ENCODE results near the gene WDR90. TPM values are rescaled to one million over a fixed set of nuclear protein-coding genes. Genes with fewer than 3 reads are reported as not detected.

WDR90 gene
- polyA plus RNA-seq, 1 donor (not counting 4 experiments of a cell fraction or from before 2014, with no cell fraction given), result 5.9 TPM

GRCh38 chr16:638836-639235 is 10.3 kb upstream of the WDR90 start:
- H3K9me3 ChIP-seq (ENCODE audit: control insufficient read depth, low read depth, low read length), result no peaks in the 10 kb centered on the region
- TF ChIP-seq, protein P1, sequence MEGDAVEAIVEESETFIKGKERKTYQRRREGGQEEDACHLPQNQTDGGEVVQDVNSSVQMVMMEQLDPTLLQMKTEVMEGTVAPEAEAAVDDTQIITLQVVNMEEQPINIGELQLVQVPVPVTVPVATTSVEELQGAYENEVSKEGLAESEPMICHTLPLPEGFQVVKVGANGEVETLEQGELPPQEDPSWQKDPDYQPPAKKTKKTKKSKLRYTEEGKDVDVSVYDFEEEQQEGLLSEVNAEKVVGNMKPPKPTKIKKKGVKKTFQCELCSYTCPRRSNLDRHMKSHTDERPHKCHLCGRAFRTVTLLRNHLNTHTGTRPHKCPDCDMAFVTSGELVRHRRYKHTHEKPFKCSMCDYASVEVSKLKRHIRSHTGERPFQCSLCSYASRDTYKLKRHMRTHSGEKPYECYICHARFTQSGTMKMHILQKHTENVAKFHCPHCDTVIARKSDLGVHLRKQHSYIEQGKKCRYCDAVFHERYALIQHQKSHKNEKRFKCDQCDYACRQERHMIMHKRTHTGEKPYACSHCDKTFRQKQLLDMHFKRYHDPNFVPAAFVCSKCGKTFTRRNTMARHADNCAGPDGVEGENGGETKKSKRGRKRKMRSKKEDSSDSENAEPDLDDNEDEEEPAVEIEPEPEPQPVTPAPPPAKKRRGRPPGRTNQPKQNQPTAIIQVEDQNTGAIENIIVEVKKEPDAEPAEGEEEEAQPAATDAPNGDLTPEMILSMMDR (optimal IDR thresholded peaks at IDR 0.05 in 1 of 3, IDR thresholded peaks at IDR 0.05 in 1 of 3, conservative IDR thresholded peaks at IDR 0.05 in 1 of 3; ENCODE audit: extremely low read depth in 1 of 3, insufficient read depth in 2 of 3, low read length in 3 of 3), result no peak
- no peak for TF ChIP-seq EZH2 (IDR thresholded peaks at IDR 0.05; ENCODE audit: low read length)
- no peaks in the 10 kb centered on the region for H3K27me3 ChIP-seq (ENCODE audit: control insufficient read depth, extremely low read depth, insufficient read depth, low read length)
- no peak overlapping the region for H3K9ac ChIP-seq (ENCODE audit: control insufficient read depth, extremely low read depth, insufficient read depth, low read length)
- H3K36me3 ChIP-seq (ENCODE audit: control insufficient read depth in 2 of 2, extremely low read depth in 1 of 2, insufficient read depth in 2 of 2, low read length in 2 of 2), result peaks cover 2 to 3% of the 10 kb centered on the region in 2 experiments
- no peak overlapping the region for H2AFZ ChIP-seq (ENCODE audit: control insufficient read depth, low read length)
- H3K4me1 ChIP-seq (ENCODE audit: control insufficient read depth, extremely low read depth, insufficient read depth, low read length), result peaks cover 13% of the 10 kb centered on the region
- no peak overlapping the region for H3K4me2 ChIP-seq (ENCODE audit: control insufficient read depth, extremely low read depth, insufficient read depth, low read depth, low read length)
- FAIRE-seq (no peak), DNase-seq (ENCODE audit: low read depth, low spot score) (no peak)
- H3K9me1 ChIP-seq (ENCODE audit: control insufficient read depth, extremely low read depth, insufficient read depth, low read length), result peaks cover 2% of the 10 kb centered on the region
- no peak overlapping the region for H3K27ac ChIP-seq (ENCODE audit: control insufficient read depth, insufficient read depth, low read length)
- H3K4me3 ChIP-seq (ENCODE audit: control insufficient read depth in 2 of 3, extremely low read depth in 1 of 3, insufficient read depth in 2 of 3, low read depth in 1 of 3, low read length in 3 of 3), result no peak overlapping the region
- peaks cover 8% of the 10 kb centered on the region for H3K79me2 ChIP-seq (ENCODE audit: control insufficient read depth, insufficient read depth, low read length)
- no peaks in the 10 kb centered on the region for H4K20me1 ChIP-seq (ENCODE audit: control insufficient read depth, extremely low read depth, insufficient read depth, low read length)
- dilution Hi-C loops (cut with MboI; ENCODE audit: extremely low pct_ligation_motif_present, low sequenced_read_pairs), result no loop called here

DNA sequence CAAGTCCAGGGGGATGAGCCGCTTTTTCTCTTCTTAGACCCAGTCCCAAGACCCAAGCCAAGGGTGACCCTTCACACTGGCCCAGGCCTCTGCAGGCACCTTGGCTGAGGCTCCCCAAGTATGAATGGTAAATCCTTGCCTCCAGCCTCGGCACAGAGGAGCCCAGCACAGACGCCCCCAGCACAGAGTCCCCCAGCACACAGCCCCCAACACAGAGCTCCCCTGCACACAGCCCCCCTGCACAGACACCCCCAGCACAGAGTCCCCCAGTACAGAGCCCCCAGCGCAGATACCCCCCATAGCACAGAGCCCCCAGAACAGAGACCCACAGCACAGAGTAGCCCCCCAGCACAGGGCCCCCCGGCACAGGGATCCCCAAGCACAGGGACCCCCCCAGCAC is 8.6 kb upstream of the WDR90 start:
- Histone ChIP-seq H3K4me2 (ENCODE audit: control insufficient read depth, extremely low read depth, insufficient read depth, low read depth, low read length) (no peak overlapping the region), H3K27ac (ENCODE audit: control insufficient read depth, insufficient read depth, low read length) (no peak overlapping the region), H3K4me1 (ENCODE audit: control insufficient read depth, extremely low read depth, insufficient read depth, low read length) (peaks cover 9% of the 10 kb centered on the region), H3K27me3 (ENCODE audit: control insufficient read depth, extremely low read depth, insufficient read depth, low read length) (no peaks in the 10 kb centered on the region), H2AFZ (ENCODE audit: control insufficient read depth, low read length) (no peak overlapping the region), H3K79me2 (ENCODE audit: control insufficient read depth, insufficient read depth, low read length) (peaks cover under 1% of the 10 kb centered on the region), H3K9ac (ENCODE audit: control insufficient read depth, extremely low read depth, insufficient read depth, low read length) (no peak overlapping the region), H3K9me1 (ENCODE audit: control insufficient read depth, extremely low read depth, insufficient read depth, low read length) (peaks cover 2% of the 10 kb centered on the region), H3K36me3 (ENCODE audit: control insufficient read depth in 2 of 2, extremely low read depth in 1 of 2, insufficient read depth in 2 of 2, low read length in 2 of 2) (no peaks in the 10 kb centered on the region), H3K4me3 (ENCODE audit: control insufficient read depth in 2 of 3, extremely low read depth in 1 of 3, insufficient read depth in 2 of 3, low read depth in 1 of 3, low read length in 3 of 3) (no peak overlapping the region), H3K9me3 (ENCODE audit: control insufficient read depth, low read depth, low read length) (no peaks in the 10 kb centered on the region), H4K20me1 (ENCODE audit: control insufficient read depth, extremely low read depth, insufficient read depth, low read length) (no peaks in the 10 kb centered on the region)
- DNase-seq (ENCODE audit: low read depth, low spot score) (no peak), FAIRE-seq (no peak)
- TF ChIP-seq EZH2 (IDR thresholded peaks at IDR 0.05; ENCODE audit: low read length), result no peak
- TF ChIP-seq, protein P1 (optimal IDR thresholded peaks at IDR 0.05 in 1 of 3, IDR thresholded peaks at IDR 0.05 in 1 of 3, conservative IDR thresholded peaks at IDR 0.05 in 1 of 3; ENCODE audit: extremely low read depth in 1 of 3, insufficient read depth in 2 of 3, low read length in 3 of 3), result no peak
- dilution Hi-C loops (cut with MboI; ENCODE audit: extremely low pct_ligation_motif_present, low sequenced_read_pairs), result no loop called here

Measured in keratinocyte (primary cell).